GM12891 (cell line): ENCODE measurements around the gene CHMP4B.

Source experiments
- DNase-seq: peaks from one replicate; pipeline ENCODE4 v3.0.0; 2011; ENCODE audit warnings: low spot score; ENCODE audit not compliant: insufficient read length
- FAIRE-seq: peaks from 2 replicates; lab custom pipeline; 2011; peaks lifted over from hg19 to GRCh38; lab: Jason Lieb, UNC
- PAX5 ChIP-seq: IDR thresholded peaks from 2 replicates; pipeline ENCODE4 v1.6.1; 2011; ENCODE audit warnings: low read length, moderate library complexity, mild to moderate bottlenecking; ENCODE audit not compliant: insufficient read depth, severe bottlenecking
- POLR2A ChIP-seq: IDR thresholded peaks from 2 replicates; pipeline ENCODE4 v1.6.1; 2011; ENCODE audit warnings: low read depth, low read length, control low read depth
- POLR2AphosphoS5 ChIP-seq: IDR thresholded peaks from 2 replicates; pipeline ENCODE4 v1.6.1; 2011; ENCODE audit warnings: low read depth, low read length, control low read depth
- POU2F2 ChIP-seq: IDR thresholded peaks from 2 replicates; pipeline ENCODE4 v1.6.1; 2011; ENCODE audit warnings: low read depth, mild to moderate bottlenecking, control low read depth, low read length, moderate library complexity
- SPI1 ChIP-seq: IDR thresholded peaks from 2 replicates; pipeline ENCODE4 v1.6.1; 2011; ENCODE audit warnings: low read depth, low read length, control low read depth
- TAF1 ChIP-seq: IDR thresholded peaks from 2 replicates; pipeline ENCODE4 v1.6.1; 2011; ENCODE audit warnings: low read depth, low read length, control low read depth

CHMP4B gene

DNA sequence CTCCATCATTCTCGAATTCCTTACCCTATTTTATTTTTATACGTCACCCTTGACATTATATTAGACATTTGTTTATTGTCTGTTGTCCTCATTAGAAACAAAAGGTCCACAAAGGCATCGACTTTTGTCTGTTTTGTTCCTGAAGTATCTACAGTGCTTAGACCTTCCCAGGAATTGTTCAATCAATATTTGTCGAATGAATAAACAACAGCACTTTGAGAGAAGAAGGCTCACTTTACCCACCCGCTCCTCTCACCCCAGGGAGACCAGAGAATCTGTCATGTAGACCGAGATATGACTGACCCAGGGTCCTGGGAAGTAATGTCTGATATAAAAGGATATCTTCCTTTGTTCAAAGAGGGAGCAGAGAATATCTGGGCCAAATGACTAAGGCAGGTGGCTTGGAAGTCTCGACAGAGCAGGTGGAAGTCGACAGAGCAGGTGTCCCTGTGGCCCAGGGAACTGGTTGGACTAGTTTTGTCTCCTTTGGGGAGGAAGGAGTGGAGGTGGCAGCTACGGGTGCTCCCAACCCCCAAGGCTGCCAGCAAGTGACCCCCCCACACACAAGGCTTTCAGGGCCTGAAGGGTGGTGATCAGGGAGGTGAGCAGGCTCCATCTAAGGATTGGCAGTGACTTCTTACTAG, 14.8 kb upstream of the CHMP4B start:
- no peak for FAIRE-seq
- no peak for DNase-seq
- TF ChIP-seq POU2F2, result no peak
- no peak for TF ChIP-seq POLR2AphosphoS5
- no peak for TF ChIP-seq PAX5
- TF ChIP-seq POLR2A, result no peak
- no peak for TF ChIP-seq SPI1
- no peak for TF ChIP-seq TAF1

DNA sequence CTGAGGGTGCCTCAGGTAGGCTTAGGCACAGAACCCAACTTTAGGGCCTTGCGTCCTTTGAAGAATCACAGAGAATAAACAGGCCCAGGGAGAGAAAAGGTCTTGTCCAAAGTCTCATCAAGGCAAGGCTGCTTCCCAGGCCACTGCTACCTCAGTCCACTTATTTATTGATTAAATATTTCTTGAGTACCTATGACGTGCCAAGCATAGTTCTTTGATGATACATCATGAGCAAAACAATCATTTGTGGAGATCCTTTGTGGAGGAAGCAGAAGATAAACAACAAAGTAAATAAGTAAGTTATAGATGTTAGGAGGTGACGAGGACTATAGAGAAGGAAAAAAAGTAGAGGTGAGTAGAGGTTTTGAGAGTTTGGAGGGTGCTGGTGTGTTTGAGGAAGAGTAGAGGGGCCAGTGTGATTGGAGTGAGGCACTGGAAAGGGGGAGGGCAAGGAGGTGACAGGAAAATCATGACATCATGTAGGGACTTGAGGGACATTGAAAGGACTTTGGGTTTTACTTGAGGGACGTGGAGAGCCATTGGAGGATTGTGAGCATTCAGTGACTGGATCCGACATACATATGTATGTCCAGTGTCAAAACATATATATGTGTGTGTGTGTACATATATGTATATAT, 14.1 kb upstream of the CHMP4B start:
- DNase-seq (no peak), FAIRE-seq (no peak)
- TF ChIP-seq POLR2A (no peak), POU2F2 (no peak), POLR2AphosphoS5 (no peak), PAX5 (no peak), SPI1 (no peak), TAF1 (no peak)

DNA sequence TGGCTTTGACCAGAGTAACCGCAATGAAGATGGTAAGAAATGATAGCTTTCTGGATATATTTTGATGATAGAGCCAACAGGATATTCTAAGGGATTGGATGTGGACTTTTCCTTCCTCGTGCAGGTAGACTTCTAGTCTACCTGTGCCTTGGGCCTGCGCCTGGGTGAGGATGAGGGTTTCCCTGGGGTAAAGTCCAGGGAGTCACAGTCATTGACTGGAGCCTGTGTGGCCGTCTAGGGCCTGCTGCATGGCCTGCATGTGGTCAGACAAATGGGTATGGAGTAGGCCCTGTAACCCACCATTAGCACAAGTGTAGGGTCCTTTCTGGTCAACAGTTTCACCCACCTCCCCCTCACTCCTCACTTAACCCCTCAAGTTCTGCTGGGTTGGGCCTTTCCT, 12.7 kb upstream of the CHMP4B start:
- TF ChIP-seq PAX5 (no peak), SPI1 (no peak), POLR2AphosphoS5 (no peak), TAF1 (no peak), POU2F2 (no peak), POLR2A (no peak)
- no peak for FAIRE-seq
- no peak for DNase-seq

DNA sequence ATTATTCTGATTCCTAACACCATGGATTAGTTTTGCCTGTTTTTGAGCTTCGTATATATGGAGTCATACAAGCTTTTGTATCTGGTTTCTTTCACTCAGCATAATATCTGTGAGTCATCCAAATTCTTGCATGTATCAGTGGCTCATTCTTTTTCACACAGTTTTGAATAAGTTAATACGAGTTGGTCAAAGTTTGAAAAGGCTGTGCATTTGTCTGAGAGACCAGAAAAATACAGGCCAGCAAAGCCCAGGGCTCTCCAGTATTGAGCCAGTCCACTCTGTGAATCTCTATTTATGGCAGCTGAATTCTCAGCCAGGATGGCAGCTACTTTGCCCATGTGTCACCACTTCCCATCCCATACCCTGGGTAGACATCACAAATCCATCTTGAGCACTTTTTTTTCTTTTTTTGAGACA, 7.2 kb upstream of the CHMP4B start:
- FAIRE-seq (no peak), DNase-seq (no peak)
- TF ChIP-seq TAF1 (no peak), POU2F2 (no peak), POLR2AphosphoS5 (no peak), POLR2A (no peak), PAX5 (no peak), SPI1 (no peak)

DNA sequence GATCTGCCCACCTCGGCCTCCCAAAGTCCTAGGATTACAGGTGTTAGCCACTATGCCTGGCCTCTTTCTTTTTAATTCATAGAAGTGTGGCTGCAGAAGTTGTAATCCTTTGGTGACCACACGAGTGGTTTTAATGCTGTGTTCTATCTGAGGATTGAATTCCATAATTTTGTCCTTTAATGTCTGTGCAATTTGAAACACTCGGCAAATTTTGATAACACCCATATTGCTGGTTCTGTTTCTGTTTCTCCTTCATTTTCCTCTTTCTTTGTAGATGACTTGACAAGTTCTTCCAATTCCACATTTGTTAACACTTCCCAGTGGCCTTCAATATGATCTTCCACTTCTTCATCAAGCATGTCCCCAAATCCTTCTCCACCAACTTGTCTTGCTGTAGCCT, 2.8 kb upstream of the CHMP4B start:
- TF ChIP-seq PAX5, result no peak
- TF ChIP-seq TAF1, result no peak
- no peak for TF ChIP-seq POU2F2
- TF ChIP-seq SPI1, result no peak
- no peak for TF ChIP-seq POLR2AphosphoS5
- TF ChIP-seq POLR2A, result no peak
- no peak for FAIRE-seq

DNA sequence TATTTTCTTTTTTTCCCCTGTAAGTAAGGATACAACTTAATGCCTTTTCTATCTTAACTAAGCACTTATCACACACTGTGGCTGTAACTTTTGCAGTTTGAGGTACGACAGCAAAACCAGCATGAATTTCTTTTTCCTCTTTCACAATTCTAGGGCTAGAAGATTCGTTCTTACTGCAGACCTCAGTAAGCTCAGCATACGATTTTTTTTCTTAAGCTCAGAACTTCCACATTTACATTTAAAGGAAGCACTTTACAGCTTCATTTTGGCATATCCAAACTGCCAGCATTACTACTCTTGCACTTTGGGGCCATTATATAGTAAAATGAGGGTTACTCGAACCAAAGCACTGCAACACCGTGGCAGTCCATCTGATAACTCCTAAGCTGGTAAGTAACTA, 889 bp upstream of the CHMP4B start:
- TF ChIP-seq POU2F2 (no peak), SPI1 (no peak), POLR2AphosphoS5 (no peak), PAX5 (no peak), POLR2A (no peak), TAF1 (no peak)
- FAIRE-seq (no peak), DNase-seq (no peak)

More for the DNA sequence above, 2.8 kb upstream of the CHMP4B start:
- no peak for DNase-seq

DNA sequence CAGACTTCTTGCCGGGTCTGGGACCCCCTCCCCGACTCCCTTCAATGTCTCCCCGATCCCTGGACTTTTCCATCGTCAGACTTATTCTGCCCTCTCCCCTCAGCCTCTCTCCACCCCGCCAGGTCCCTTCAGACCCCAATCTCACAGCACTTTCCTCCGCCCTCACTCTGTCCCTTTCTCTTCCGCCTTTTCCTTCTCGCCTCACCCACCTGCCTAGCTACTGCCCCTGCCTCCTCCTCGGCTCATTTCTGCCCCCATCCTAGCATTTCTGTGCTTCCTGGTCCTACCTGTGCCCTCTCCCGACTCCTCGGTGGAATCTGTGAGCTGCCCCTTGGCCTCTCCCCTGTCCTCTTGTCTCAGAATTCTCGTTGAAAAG, 616 bp downstream of the CHMP4B start:
- peak; percentile 41; the same call in 1 of the 2 replicates for TF ChIP-seq SPI1
- TF ChIP-seq TAF1, result no peak
- no peak for TF ChIP-seq POLR2AphosphoS5
- no peak for TF ChIP-seq POU2F2
- FAIRE-seq (peak; percentile 50), DNase-seq (no peak)

DNA sequence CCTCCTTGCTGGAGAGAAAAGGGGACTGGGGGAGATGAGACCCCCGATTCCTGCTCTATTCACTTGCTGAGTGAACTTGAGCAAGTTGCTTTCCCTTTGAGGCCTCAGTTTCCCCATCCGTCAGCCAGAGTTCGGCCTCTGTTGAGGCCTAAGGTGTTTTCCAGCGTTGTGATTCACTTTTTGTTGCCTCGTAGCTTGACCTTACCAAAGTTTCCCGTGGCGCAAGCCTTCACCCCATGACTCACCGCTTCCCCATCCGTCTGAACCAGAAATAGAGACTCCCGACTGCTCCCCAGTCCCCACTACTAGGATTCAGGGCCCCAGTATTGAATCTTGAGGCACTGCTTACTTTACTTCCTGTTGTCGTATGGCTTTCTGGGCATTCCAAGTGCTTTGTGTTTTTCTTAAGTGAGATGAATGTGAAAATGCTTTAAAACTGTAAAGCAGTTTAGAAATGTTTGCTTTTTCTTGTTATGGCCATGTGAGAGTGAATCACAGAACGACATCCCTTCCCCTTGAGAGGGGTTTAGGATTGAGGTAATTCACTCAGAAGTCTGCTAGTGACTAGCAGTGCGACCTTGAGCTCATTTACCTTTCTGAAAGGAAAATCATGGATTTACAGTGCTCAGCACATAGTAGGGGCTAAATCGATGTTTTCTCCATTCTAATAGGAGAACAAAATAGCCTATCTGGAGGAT, 1.2 kb downstream of the CHMP4B start:
- FAIRE-seq (no peak), DNase-seq (no peak)
- TF ChIP-seq TAF1 (no peak), POLR2A (no peak), POU2F2 (no peak), PAX5 (no peak), POLR2AphosphoS5 (no peak), SPI1 (no peak)

DNA sequence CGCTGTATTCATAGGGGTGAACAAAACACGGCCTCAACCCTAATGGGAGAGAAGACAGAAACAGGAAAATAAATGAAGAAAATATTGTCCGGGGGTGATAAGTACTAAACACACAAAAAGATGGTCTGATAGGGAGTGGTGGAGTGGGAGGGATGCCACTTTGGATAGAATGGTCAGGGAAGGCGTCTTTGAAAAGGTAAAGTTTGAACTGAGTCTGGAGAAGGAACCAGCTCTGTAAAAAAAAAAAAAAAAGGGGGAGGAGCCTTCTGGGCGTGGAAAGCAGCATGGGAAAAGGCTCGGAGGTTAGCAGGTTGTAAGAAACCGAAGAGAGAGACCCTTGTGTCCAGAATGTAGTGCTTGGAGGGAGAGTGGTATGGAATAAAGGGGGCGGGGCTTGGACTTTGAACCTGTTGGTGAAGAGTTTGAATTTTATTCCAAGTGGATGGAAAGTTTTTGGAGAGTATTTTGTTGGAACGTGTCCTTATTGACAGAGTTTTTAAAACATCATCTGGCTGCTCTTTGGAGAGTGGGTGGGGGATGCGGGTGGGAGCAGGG, 1.8 kb downstream of the CHMP4B start:
- FAIRE-seq (no peak), DNase-seq (no peak)
- TF ChIP-seq POLR2A, result no peak
- no peak for TF ChIP-seq TAF1
- TF ChIP-seq POU2F2, result no peak
- no peak for TF ChIP-seq POLR2AphosphoS5
- no peak for TF ChIP-seq SPI1
- no peak for TF ChIP-seq PAX5

DNA sequence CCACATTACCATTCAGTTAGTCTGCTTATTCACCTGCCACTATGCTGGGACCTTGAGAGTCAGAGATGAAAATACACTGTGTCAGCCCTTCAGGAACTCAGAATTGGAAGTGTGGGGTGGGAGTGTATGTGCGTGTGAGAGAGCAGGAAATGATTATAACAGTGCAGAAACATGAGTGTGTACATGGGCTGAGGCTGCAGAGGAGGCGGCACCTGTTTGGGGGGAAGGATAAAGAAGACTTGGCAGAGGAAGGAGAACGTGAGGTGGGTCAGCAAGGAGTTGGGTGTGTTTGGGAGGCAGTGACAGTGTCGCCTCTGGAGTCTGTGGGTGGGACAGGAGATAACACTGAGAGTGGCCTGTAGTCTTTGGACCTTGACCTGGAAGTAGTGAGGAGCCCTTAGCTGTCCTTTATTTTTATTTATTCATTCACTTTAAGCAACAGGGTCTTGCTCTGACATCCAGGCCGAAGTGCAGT, 3.1 kb downstream of the CHMP4B start:
- FAIRE-seq (no peak), DNase-seq (no peak)
- TF ChIP-seq PAX5, result no peak
- TF ChIP-seq POLR2A, result no peak
- no peak for TF ChIP-seq POLR2AphosphoS5
- no peak for TF ChIP-seq TAF1
- TF ChIP-seq POU2F2, result no peak
- TF ChIP-seq SPI1, result no peak

DNA sequence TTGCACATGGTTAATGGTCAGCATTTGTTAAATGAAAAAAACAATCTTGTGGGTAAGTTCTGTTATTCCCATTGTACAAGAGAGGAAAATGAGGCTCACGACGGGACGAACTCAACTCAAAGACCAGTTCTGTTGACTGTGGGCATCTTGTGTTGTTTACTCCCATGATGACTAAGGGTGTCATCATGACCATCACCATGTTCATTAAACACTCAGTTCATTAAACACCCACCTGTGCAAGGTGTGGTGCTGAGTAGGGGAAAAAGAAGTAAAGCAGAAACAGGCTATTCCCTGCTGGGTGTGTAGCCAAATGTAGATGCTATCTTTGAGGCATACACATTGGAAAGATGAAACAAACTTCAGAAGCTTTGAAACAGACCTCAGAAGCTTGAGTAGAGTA, 4.5 kb downstream of the CHMP4B start:
- TF ChIP-seq POU2F2 (no peak), TAF1 (no peak), PAX5 (no peak), POLR2A (no peak), POLR2AphosphoS5 (no peak)
- DNase-seq (no peak), FAIRE-seq (no peak)
